K562 (cell line): Measurements from ENCODE around the gene CRTC3. TPM values are rescaled to one million over a fixed set of nuclear protein-coding genes. Genes with fewer than 3 reads are reported as not detected.
A peak's percentile ranks its signal among the peaks of the same experiment; 100 is the strongest.

Source experiments
- ADNP ChIP-seq: fragments of 200-800 bp; sonication (Bioruptor generic); IDR thresholded peaks from 2 replicates; pipeline ENCODE4 v1.6.1; 2016; ENCODE audit warnings: missing genetic modification characterization, missing compliant biosample characterization
- BCOR ChIP-seq: fragments of 450-650 bp; IDR thresholded peaks from 2 replicates; pipeline ENCODE4 v1.6.1; 2016
- C11orf30 ChIP-seq: fragments of 450-650 bp; IDR thresholded peaks from 2 replicates; pipeline ENCODE4 v1.6.1; 2016; ENCODE audit warnings: low read depth, mild to moderate bottlenecking
- CEBPG ChIP-seq, 3 experiments: fragments of 200-800 bp in 1 of 3; sonication (Bioruptor generic) in 1 of 3; sonication (generic) in 1 of 3; formaldehyde crosslinking in 1 of 3; IDR thresholded peaks in 2 of 3; conservative IDR thresholded peaks in 1 of 3; 2 replicates each; pipeline versions ENCODE4 v1.6.1 to v1.8.0; 2016 to 2022; ENCODE audit warnings: missing compliant biosample characterization in 2 of 3, missing genetic modification characterization in 2 of 3, mild to moderate bottlenecking in 1 of 3, missing genetic modification reagents in 1 of 3
- CLOCK ChIP-seq: fragments of 250-450 bp; sonication (Bioruptor Pico); IDR thresholded peaks from 2 replicates; pipeline ENCODE4 v1.4.0; 2020; ENCODE audit warnings: mild to moderate bottlenecking, moderate library complexity, borderline replicate concordance
- EGR1 ChIP-seq: fragments of 450-650 bp; conservative IDR thresholded peaks from 2 replicates; pipeline ENCODE4 v1.6.1; 2017; ENCODE audit warnings: mild to moderate bottlenecking
- FOS ChIP-seq: IDR thresholded peaks from 3 replicates; pipeline ENCODE4 v1.6.1; 2011; ENCODE audit not compliant: insufficient read length; ENCODE audit errors: extremely low read depth
- GABPA ChIP-seq: fragments of 200-800 bp; sonication (Bioruptor generic); conservative IDR thresholded peaks from 2 replicates; pipeline ENCODE4 v1.6.1; 2016; ENCODE audit warnings: low read depth, missing genetic modification characterization, missing compliant biosample characterization
- HIVEP1 ChIP-seq: fragments of 250-450 bp; sonication (Bioruptor Pico); IDR thresholded peaks from 2 replicates; pipeline ENCODE4 v1.4.0; 2020; ENCODE audit warnings: mild to moderate bottlenecking
- MAFG ChIP-seq: fragments of 450-650 bp; conservative IDR thresholded peaks from 2 replicates; pipeline ENCODE4 v1.6.1; 2016; ENCODE audit warnings: missing genetic modification characterization, missing compliant biosample characterization
- NFE2 ChIP-seq: IDR thresholded peaks from 2 replicates; pipeline ENCODE4 v1.6.1; 2014; ENCODE audit warnings: antibody characterized with exemption, low read depth
- PHF20 ChIP-seq: fragments of 450-650 bp; IDR thresholded peaks from 2 replicates; pipeline ENCODE4 v1.6.1; 2018; ENCODE audit not compliant: partially characterized antibody
- PHF21A ChIP-seq: fragments of 450-650 bp; IDR thresholded peaks from 2 replicates; pipeline ENCODE4 v1.6.1; 2017; ENCODE audit warnings: low read depth, borderline replicate concordance
- POLR3G ChIP-seq: IDR thresholded peaks from 2 replicates; pipeline ENCODE4 v1.6.1; 2011; ENCODE audit not compliant: insufficient read length, insufficient replicate concordance; ENCODE audit errors: extremely low read depth
- RBM22 ChIP-seq: fragments of 200-400 bp; formaldehyde crosslinking; IDR thresholded peaks from 2 replicates; pipeline ENCODE4 v1.6.1; 2018; ENCODE audit warnings: low read length, low read depth; ENCODE audit not compliant: poor library complexity, severe bottlenecking
- RERE ChIP-seq: sonication (generic); formaldehyde crosslinking; IDR thresholded peaks from 2 replicates; pipeline ENCODE4 v1.8.0; 2023; ENCODE audit warnings: missing genetic modification reagents, mild to moderate bottlenecking, borderline replicate concordance
- TAF1 ChIP-seq: IDR thresholded peaks from 2 replicates; pipeline ENCODE4 v1.6.1; 2011; ENCODE audit warnings: mild to moderate bottlenecking, low read length, moderate library complexity; ENCODE audit not compliant: insufficient read depth, control insufficient read depth, severe bottlenecking; ENCODE audit errors: extremely low read depth
- TFAP4 ChIP-seq: sonication (generic); formaldehyde crosslinking; IDR thresholded peaks from 2 replicates; pipeline ENCODE4 v1.8.0; 2022; ENCODE audit warnings: missing genetic modification reagents, mild to moderate bottlenecking, moderate library complexity, borderline replicate concordance
- ZNF75A ChIP-seq: fragments of 450-650 bp; formaldehyde crosslinking; IDR thresholded peaks from 2 replicates; pipeline ENCODE4 v1.4.0; 2020; ENCODE audit warnings: mild to moderate bottlenecking
- polyA plus RNA-seq, 8 experiments: library from polyadenylated mRNA; depleted of rRNA in 4 of 8; stranded (reverse) in 5 of 8; unstranded in 3 of 8; fragments of >200 nt; fragmentation: Nextera tagmentation in 2 of 8; fragmentation: Illumina TruSeq in 1 of 8; extraction: Ambion mirVana in 2 of 8; extraction: Trizol in 1 of 8; gene quantifications; 2 replicates each; pipeline versions ENCODE4 v1.2.1 to v1.2.3, GENCODE V29; 2011 to 2014; ENCODE audit warnings: inconsistent platforms in 1 of 8, missing spikeins in 1 of 8
- total RNA-seq, 7 experiments: library from RNA; depleted of rRNA in 6 of 7; stranded (reverse); fragments of >200 nt in 6 of 7; fragmentation: Illumina TruSeq in 2 of 7; extraction: Trizol in 2 of 7; gene quantifications; 2 replicates each; pipeline versions ENCODE4 v1.2.1 to v1.2.3, GENCODE V29; 2011 to 2021; ENCODE audit warnings: low replicate concordance in 1 of 7

Gene CRTC3
- total and polyA plus RNA-seq, 9 of the 15 experiments (the other 6 are each of a cell fraction or from before 2014, with no cell fraction given), result 1.2 to 19.0 (median 11.6) TPM

GRCh38 chr15:90592131-90592881 lies 62.6 kb downstream of the CRTC3 start (continued):
- TF ChIP-seq C11orf30 (peak; percentile 96), RBM22 (no peak), NFE2 (0 out of 2 replicates have a peak, but pooled peaks have one; percentile 25), TFAP4 (CRISPR knock-in tag) (no peak), MAFG (tag) (peak; percentile 90), FOS (no peak), PHF20 (no peak), CLOCK (CRISPR knock-in tag) (no peak), GABPA (tag) (no peak), CEBPG (CRISPR knock-in tag; IDR thresholded peaks at IDR 0.05) (no peak), CEBPG (tag; conservative IDR thresholded peaks at IDR 0.05 in 1 of 2, IDR thresholded peaks at IDR 0.05 in 1 of 2) (peak; percentile 76 to 91), ZNF75A (CRISPR knock-in tag) (no peak), POLR3G (no peak), BCOR (no peak), TAF1 (no peak), ADNP (tag) (no peak), PHF21A (no peak), EGR1 (peak; percentile 35; the same call in 1 of the 2 replicates), HIVEP1 (no peak), RERE (CRISPR knock-in tag) (no peak)
